ENCODE results near the gene CFAP20DC.

GRCh38 chr3:58804914-58805313, 244.9 kb downstream of the CFAP20DC start:
- TF ChIP-seq CTCF (IDR thresholded peaks at IDR 0.05; ENCODE audit: low read depth, low read length, missing input control) (no peak), MAX (IDR thresholded peaks at IDR 0.05) (no peak), FOXA1 (IDR thresholded peaks at IDR 0.05) (no peak), TAF1 (conservative IDR thresholded peaks at IDR 0.05) (no peak), ZBTB33 (IDR thresholded peaks at IDR 0.05) (no peak)
